Measurements from ENCODE around the gene ATP2B2.

The ATP2B2 gene

DNA sequence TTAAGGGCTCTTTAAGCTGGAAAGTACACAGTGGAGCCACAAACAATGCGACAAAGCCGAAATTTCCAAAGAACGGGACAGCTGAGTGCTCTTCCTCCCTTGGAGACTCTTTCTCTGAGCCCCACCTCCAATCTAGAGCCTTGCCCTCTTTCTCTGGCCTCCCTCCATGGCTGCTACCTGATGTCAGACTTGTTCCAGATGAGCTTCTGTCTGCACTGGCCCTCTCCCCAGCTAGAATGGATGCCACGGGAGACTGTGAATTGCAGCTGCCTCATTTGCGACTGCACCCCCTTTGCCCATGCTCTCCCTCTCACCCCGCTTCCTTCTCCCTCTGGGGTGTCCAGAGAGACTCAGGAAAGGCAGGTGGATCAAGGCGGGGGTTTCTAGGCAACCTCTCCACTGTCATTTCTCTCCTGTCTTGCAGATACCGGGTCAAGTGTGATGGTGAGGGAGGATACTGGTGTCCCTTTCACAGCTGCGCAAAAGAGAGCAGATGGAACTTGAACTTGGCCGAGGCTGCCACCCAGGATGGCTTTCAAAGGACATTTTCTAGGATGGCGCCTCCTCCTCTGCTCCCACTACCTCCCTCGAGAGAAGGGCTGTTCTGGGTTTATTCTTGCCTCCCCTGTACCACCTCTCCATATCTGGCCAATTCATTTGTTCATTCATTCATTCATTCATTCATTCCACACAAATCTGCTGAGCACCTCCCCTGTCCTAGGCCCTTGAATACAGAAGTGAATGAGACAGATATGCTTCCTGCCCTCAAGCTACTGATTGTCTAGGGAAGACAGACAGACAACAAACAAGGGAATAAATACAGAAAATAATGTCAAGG is 12.8 kb downstream of the ATP2B2 start:
- no peak for DNase-seq

DNA sequence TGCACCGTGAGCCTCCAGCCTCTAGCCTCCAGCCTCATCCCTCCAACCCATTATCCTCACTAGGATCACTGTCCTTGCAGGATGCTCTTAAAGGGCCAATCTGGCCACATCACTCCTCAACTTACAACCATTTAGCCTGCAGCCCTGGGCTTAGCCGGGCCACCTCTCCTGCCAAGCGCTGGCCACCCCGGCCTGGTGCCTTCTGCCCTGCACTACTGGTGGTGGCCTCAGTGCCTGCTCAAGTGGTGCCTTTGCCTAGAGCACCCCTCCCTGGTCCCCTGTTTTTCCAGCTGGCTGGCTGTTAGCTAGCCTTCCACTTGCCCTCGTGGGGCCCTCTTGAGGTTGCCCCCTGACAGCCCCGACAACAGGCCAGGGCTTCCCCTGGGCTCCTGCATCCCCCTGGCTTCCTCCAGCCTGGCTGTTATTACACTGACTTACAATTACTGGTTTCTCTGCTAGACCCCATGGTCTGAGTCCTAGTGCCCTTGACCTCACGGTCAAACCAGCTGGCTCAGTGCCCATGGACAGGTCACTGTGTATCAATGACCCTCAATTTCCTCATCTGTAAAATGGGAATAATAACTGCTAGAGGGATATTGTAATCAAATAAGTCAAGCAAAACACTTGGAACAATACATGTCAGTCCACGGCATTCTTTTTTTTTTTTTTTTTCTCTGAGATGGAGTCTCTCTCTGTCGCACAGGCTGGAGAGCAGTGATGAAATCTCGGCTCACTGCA is 15.5 kb downstream of the ATP2B2 start:
- no peak for DNase-seq

GRCh38 chr3:10487988-10488633 is 17.3 kb downstream of the ATP2B2 start:
- DNase-seq = no peak

DNA sequence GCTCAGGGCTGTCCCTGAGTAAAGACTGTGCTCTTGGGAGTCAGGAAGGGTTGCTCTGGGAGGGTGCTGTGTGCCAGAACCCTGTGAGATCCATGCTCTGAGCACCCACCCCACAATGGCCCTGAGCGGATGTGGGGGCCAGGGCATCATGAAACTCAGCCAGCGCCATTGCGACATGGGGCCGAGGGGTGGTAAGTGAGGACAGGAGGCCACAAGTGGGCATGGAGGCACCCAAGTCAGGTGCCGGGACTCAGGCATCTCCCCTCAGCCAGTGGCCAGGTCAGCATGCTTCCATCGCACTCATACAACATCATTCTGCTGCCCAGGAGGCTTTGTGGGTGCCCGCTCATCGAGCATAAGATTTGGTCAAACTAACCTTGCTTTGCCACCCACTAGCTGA is 19.6 kb downstream of the ATP2B2 start:
- DNase-seq = no peak

DNA sequence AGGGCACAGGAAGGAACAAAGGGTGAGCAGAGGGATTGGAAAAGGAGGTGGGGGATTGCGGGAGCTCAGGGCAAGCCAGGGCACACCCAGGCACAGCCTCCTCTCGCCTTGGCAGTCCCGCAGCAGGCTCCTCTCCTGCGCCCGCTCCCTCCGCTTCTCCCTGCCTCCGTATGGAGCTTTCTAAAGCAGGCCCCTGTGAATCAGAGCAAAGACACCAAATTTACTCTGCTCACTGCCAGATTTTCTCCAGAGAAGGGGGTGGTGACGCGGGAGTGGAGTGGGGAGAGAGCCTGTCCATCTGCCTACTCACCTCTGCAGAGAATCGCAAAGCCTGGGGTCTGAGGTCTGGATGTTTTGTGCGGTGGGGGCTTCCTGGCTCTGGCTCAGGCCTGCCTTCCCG is 20.0 kb downstream of the ATP2B2 start:
- DNase-seq = no peak

DNA sequence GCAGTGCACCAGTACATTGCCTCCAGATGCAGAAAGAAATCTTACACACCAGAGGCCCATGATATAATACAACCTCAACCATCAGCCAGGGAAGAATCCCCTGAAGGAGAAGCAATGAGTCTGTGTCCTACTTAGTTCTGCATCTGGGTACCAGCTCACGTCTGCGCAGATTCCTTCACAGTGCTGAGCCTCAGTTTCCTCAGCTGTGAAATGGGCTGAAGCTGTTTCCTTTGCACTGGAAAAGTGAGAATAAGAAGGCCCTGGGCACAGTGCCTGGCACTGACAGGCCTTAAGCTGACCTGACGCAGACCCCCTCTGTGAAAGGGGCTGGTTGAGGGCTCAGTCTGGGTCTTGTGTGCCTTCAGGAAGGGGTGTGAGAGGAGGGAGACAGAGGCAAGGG is 20.7 kb downstream of the ATP2B2 start:
- DNase-seq = no peak

DNA sequence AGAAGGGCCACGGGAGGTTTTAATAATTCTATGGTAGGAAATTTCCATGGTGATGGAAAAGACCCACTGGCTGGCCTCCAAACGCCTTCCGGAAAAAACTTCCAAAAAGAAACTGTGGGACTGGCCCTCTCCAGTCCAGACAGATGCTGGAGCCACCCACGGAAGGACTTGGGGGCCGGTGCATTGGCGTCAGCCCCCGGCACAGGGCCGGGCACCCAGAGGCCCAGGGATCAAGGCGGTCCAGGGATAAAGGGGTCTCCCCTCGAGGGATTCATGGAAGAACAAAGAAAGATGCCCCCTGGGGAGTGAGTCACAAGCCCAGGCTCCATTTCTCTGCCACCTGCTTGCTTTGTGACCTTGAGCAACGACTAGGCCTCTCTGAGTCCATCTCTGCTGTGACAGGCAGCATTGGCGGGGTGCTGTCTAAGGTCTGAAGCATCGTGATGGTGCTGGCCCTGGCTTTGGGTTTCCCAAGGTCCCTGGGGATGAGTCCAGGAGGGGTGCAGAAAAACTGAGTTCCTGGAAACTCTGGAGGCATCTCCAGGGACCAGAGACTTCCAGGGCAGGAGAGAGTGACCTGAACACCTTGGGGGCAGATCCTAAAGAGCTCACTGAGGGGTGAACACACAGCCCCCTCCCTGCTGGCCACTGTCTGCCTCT is 21.6 kb downstream of the ATP2B2 start:
- no peak for DNase-seq

DNA sequence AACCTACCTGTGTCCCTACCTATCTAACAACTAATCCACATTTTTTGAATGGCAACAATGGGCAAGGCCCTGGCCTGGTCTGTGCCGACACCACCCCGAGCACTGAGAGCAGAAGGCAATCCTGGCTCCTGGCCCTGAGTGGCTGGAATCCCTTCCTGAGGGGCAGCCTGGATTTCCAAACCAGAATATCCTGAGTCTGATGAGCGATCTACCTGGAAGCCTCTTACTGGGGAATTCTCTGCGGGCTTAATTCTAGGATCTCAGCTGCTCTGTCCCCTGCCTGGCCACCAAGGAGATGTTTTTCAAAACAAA is 22.1 kb downstream of the ATP2B2 start:
- DNase-seq = no peak

DNA sequence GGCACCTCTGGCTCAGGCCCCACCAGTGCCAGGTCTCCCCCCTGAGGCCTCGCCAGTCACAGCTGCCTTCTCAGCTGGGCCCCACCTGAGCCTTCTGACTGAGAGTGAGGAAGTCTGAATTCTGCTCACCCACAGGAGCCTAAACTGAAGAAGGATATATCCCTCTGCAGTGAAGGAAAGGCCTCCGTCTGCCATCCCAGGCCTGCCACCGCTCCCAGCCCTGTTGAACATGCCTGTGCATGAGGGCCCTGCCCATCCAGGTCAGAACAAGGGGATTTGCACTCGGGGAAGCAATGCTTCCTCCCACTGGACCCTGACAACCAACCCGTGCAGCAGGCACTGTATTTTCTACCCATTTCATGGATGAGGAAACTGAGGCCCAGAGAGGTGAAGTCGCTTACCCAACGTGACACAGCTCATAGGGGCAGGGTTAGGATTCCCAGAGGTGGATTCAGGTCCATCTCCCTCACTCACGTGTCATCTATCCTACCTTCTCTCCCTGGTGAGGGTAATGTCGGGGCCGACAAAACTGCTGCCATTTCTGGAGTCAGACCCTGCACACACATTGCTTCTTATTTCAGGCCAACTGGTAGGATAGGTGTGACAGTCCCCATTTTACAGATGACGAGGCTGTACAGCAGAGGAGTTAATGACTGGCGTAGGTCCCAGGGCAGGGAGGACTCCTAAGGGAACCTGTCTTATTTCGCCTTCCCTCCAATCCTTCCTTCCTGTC is 22.6 kb downstream of the ATP2B2 start:
- DNase-seq = no peak

DNA sequence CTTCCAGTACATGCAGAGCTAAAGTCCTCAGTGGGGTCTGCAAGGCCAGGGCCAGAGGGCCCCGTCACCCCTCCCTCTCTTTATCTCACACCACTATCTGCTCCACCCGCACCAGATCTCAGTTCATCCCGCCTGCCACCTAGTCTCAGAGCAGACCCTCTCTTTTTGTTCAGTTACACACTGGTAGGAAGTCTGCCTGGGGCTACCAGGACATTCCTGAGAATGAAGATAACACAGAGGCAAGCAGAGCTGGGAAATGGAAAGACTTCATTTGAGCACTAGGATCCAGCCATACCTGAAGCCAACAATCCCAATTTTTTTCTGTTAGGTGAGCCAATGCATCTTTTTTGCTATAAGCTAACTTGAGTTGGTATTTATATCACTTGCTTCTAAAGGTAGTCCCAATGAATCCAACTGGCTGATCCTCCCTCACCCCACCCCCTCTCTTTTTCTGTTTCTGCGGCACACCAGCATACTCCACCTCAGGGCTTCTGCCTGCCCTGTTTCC is 24.5 kb downstream of the ATP2B2 start:
- DNase-seq = no peak

- no peak for DNase-seq
Observed at GRCh38 chr3:10479311-10479710, 26.1 kb downstream of the ATP2B2 start.

- DNase-seq = no peak
Observed at GRCh38 chr3:10475983-10476382, 29.4 kb downstream of the ATP2B2 start.

- DNase-seq = no peak
Observed at GRCh38 chr3:10474847-10475246, 30.5 kb downstream of the ATP2B2 start.

GRCh38 chr3:10474275-10474646 is 31.1 kb downstream of the ATP2B2 start:
- DNase-seq = no peak

- no peak for DNase-seq
Observed at GRCh38 chr3:10473581-10474274, 31.7 kb downstream of the ATP2B2 start.

DNA sequence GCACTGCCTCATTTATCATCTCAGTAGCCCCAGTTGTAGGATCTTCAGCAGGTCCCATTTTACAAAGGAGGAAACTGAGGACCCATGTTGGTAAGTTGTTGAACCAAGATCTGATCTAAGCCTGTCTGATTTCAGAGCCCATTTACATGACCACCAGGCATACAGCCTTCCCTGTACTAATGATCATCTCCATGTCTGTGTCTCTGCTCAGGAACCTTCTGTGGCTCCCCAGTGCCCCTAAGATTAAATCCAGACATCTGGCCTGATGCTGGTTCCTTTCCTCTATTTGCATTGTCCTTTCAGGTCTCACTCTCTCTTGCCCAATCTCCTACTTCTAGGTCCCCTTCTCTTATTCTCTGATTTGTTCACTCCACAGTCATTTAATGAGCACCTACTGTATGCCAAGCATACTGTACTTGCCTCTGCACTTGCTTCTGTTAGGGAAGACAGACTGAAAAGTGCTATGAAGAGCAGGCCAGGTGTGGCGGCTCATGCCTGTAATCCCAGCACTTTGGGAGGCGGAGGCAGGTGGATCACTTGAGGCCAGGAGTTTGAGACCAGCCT is 32.4 kb downstream of the ATP2B2 start:
- no peak for DNase-seq

GRCh38 chr3:10471054-10471688 is 34.2 kb downstream of the ATP2B2 start:
- no peak for DNase-seq

DNA sequence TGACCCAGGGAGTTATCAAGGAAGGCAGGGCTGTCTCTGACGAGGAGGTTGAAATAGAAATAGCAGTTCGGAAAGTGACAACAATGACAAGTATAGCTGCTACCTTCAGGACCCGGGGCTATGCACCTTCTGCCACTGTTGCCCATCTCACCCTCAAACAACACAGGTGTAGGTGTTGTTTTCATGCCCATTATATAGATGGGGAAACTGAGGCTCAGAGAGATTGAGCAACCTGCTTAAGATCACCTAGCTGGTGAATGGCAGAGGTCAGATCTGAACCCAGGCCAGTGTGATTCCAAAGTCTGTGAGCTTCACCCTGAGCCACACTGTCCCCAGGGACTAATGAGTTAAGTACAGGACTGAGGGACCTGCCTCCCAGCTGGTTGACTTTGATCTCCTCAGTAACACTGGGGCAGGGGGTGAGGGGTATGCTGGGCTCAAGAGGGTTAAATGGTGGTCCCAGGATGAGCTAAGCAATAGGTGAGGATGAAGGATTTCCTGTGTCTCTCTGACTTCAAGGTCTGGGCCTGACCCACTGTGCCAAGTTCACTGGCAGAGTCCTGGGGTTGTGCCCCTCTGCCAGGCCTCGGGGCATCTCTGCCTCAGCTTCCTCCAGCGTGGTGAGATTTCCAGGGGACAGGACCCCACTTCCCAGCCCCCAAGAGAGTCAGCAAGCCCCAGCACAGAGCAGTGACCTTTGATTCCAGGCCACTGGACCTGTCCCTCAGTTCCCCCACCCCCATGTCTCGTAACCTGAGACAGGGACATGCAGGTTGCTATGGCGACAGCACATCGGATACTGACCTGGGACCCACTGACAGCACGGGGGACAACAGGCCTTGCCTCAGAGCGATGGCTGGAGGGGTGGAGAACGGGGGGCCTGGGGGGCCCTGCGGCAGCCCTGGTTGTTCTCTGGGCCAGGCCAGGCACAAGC is 35.0 kb downstream of the ATP2B2 start:
- no peak for DNase-seq

DNA sequence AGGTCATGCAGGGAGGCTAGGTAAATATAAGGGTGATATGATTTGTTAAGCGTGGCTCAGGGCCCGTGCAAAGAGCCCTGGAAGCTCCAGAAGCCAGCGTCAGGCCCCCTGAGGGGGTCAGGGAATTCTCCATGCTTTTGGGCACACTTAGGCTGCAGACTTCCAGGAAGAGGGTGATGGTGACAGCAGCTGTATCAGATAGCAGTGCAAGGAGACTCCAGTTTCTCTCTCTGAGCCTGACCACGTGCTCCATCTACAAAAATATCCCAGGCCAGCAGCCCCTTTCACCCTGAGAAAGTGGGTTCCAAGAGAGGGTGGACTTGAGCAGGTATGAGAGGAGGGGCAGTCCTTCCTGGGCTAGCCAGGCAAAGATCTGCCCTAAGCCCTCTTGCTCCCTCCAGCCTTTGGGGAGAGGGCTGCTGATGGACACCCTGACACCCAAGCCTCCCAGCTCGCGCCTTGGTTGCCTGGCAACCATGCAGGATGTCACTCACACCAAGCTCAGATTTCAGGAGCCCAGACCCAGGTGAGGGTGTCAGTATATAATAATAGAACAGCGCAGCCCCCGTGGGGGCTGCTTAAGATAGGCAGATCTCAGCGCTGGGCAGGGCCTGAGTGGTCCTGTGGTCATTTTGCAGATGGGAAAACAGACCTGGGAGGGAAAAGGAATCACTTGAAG is 35.8 kb downstream of the ATP2B2 start:
- DNase-seq = no peak

Measured in CD4-positive, alpha-beta T cell treated with Interleukin-21 for 1 hour (primary cell).